Mesendoderm (in vitro differentiated cells): ENCODE results near the gene TIA1.
"Not testable (repeated sequence)": the region's sequence is repeated elsewhere in the genome, so short reads cannot be mapped to it uniquely, and the experiment has no call there.

ENCODE experiments used
- DNase-seq: peaks from one replicate; pipeline ENCODE4 v3.0.0; 2013
- H2AK5ac ChIP-seq: 2 replicates; pipeline ENCODE4 v1.6.1; 2013; ENCODE audit warnings: low read length, inconsistent platforms
- H2BK120ac ChIP-seq: 2 replicates; pipeline ENCODE4 v1.6.1; 2013; ENCODE audit warnings: low read depth, mild to moderate bottlenecking, low read length, moderate library complexity, mixed read lengths
- H2BK15ac ChIP-seq: replicated peaks from 2 replicates; pipeline ENCODE4 v1.6.1; 2013; ENCODE audit warnings: low read depth, mild to moderate bottlenecking, moderate library complexity
- H2BK5ac ChIP-seq: 2 replicates; pipeline ENCODE4 v1.6.1; 2013; ENCODE audit warnings: low read length, inconsistent platforms
- H3K18ac ChIP-seq: 2 replicates; pipeline ENCODE4 v1.6.1; 2013; ENCODE audit warnings: mild to moderate bottlenecking, low read length, mixed read lengths
- H3K23ac ChIP-seq: one replicate; pipeline ENCODE4 v1.6.1; 2013; ENCODE audit warnings: low read length
- H3K27ac ChIP-seq: 2 replicates; pipeline ENCODE4 v1.5.1; 2013; ENCODE audit warnings: low read depth, mild to moderate bottlenecking, inconsistent platforms, low read length, moderate library complexity
- H3K27me3 ChIP-seq: 2 replicates; pipeline ENCODE4 v1.6.1; 2013; ENCODE audit warnings: low read length, control low read depth, mild to moderate bottlenecking, inconsistent platforms; ENCODE audit not compliant: insufficient read depth, poor library complexity
- H3K36me3 ChIP-seq: 2 replicates; pipeline ENCODE4 v1.6.1; 2013; ENCODE audit warnings: low read length, inconsistent platforms; ENCODE audit not compliant: control insufficient read depth, insufficient read depth
- H3K4ac ChIP-seq: one replicate; pipeline ENCODE4 v1.6.1; 2013; ENCODE audit warnings: low read depth, mild to moderate bottlenecking, low read length, moderate library complexity
- H3K4me1 ChIP-seq: 2 replicates; pipeline ENCODE4 v1.6.1; 2013; ENCODE audit warnings: low read depth, low read length, inconsistent platforms; ENCODE audit not compliant: control insufficient read depth
- H3K4me2 ChIP-seq: 2 replicates; pipeline ENCODE4 v1.6.1; 2013; ENCODE audit warnings: low read length
- H3K4me3 ChIP-seq: 2 replicates; pipeline ENCODE4 v1.5.1; 2013; ENCODE audit warnings: mild to moderate bottlenecking, low read length
- H3K56ac ChIP-seq: one replicate; pipeline ENCODE4 v1.6.1; 2013; ENCODE audit warnings: low read length
- H3K79me1 ChIP-seq: 2 replicates; pipeline ENCODE4 v1.6.1; 2013; ENCODE audit warnings: low read length, inconsistent platforms
- H3K79me2 ChIP-seq: 2 replicates; pipeline ENCODE4 v1.6.1; 2013; ENCODE audit warnings: mild to moderate bottlenecking, low read length; ENCODE audit not compliant: control insufficient read depth, insufficient read depth
- H3K9ac ChIP-seq: 2 replicates; pipeline ENCODE4 v1.6.1; 2013; ENCODE audit warnings: low read length, inconsistent platforms
- H4K5ac ChIP-seq: one replicate; pipeline ENCODE4 v1.6.1; 2013; ENCODE audit warnings: low read length
- H4K8ac ChIP-seq: one replicate; pipeline ENCODE4 v1.6.1; 2013; ENCODE audit warnings: low read depth, mild to moderate bottlenecking, control low read depth, low read length, moderate library complexity
- WGBS: extraction: QIAGEN DNeasy Blood & Tissue Kit; methylation state at CpG from one replicate; pipeline ENCODE4 v1.1.7; 2013; ENCODE audit warnings: low lambda C conversion rate, missing lambda C conversion rate; ENCODE audit not compliant: insufficient coverage; ENCODE audit errors: extremely low coverage; 5-methylcytosine and 5-hydroxymethylcytosine counted together

Gene TIA1

GRCh38 chr2:70190418-70191243, 57.8 kb downstream of the TIA1 start, which contains the start of gene C2orf42:
Gene C2orf42, minus strand, starts transcription at chr2:70191019. Its CDS starts 9,034 bp downstream, at chr2:70181985.
- peak within 1 kb of the TSS; percentile 58 for H3K4me2 ChIP-seq
- H3K79me2 ChIP-seq = no peaks in the 10 kb centered on the region
- DNase-seq = peak; percentile 99
- H3K36me3 ChIP-seq = no peaks in the 10 kb centered on the region
- no peaks in the 10 kb centered on the region for H3K4me1 ChIP-seq
- H3K79me1 ChIP-seq = no peaks in the 10 kb centered on the region
- peak within 1 kb of the TSS; percentile 78 for H3K4me3 ChIP-seq
- H3K18ac ChIP-seq = peak within 1 kb of the TSS; percentile 75
- peak within 1 kb of the TSS; percentile 98 for H3K56ac ChIP-seq
- H3K27ac ChIP-seq = peak within 1 kb of the TSS; percentile 93
- peak within 1 kb of the TSS; percentile 87 for H3K9ac ChIP-seq
- peak within 1 kb of the TSS; percentile 89 for H4K8ac ChIP-seq
- no CpG with 5 or more reads among the region's 60 CpGs for WGBS
- H3K4ac ChIP-seq = peak within 1 kb of the TSS; percentile 25
- H2BK15ac ChIP-seq = no peak within 1 kb of the TSS
- H2AK5ac ChIP-seq = no peak within 1 kb of the TSS
- H3K23ac ChIP-seq = peak within 1 kb of the TSS; percentile 48
- peak within 1 kb of the TSS; percentile 88 for H2BK5ac ChIP-seq
- no peak within 1 kb of the TSS for H2BK120ac ChIP-seq
- H3K27me3 ChIP-seq = no peaks in the 10 kb centered on the region
- H4K5ac ChIP-seq = peak within 1 kb of the TSS; percentile 59

GRCh38 chr2:70188460-70188859, 60.0 kb downstream of the TIA1 start:
- no peaks in the 10 kb centered on the region for H3K79me1 ChIP-seq
- no peak overlapping the region for H3K23ac ChIP-seq
- no peak overlapping the region for H2BK15ac ChIP-seq
- H3K56ac ChIP-seq = no peak overlapping the region
- no peak overlapping the region for H3K4me2 ChIP-seq
- H3K27ac ChIP-seq = no peak overlapping the region
- H3K9ac ChIP-seq = no peak overlapping the region
- H2AK5ac ChIP-seq = no peak overlapping the region
- H2BK120ac ChIP-seq = no peak overlapping the region
- no peak overlapping the region for H3K4ac ChIP-seq
- WGBS = no CpG with 5 or more reads among the region's 5 CpGs
- no peak overlapping the region for H2BK5ac ChIP-seq
- H3K36me3 ChIP-seq = no peaks in the 10 kb centered on the region
- H4K5ac ChIP-seq = no peak overlapping the region
- H4K8ac ChIP-seq = no peak overlapping the region
- no peaks in the 10 kb centered on the region for H3K79me2 ChIP-seq
- DNase-seq = no peak
- H3K27me3 ChIP-seq = no peaks in the 10 kb centered on the region
- no peak overlapping the region for H3K4me3 ChIP-seq
- no peak overlapping the region for H3K18ac ChIP-seq
- H3K4me1 ChIP-seq = no peaks in the 10 kb centered on the region

- H3K4me2 ChIP-seq, H3K18ac ChIP-seq: not testable (repeated sequence)
- WGBS = no CpG with 5 or more reads among the region's 9 CpGs
Observed at GRCh38 chr2:70187170-70187569, 61.3 kb downstream of the TIA1 start.

GRCh38 chr2:70182689-70183088, 65.7 kb downstream of the TIA1 start:
- H3K4me2 ChIP-seq = no peak overlapping the region
- no peak overlapping the region for H3K4ac ChIP-seq
- no peak overlapping the region for H3K9ac ChIP-seq
- no peak overlapping the region for H3K27ac ChIP-seq
- no peaks in the 10 kb centered on the region for H3K4me1 ChIP-seq
- WGBS = no CpG with 5 or more reads among the region's 4 CpGs
- no peak overlapping the region for H4K8ac ChIP-seq
- no peak for DNase-seq
- no peaks in the 10 kb centered on the region for H3K27me3 ChIP-seq
- H3K4me3 ChIP-seq = no peak overlapping the region
- no peak overlapping the region for H2AK5ac ChIP-seq
- no peak overlapping the region for H2BK5ac ChIP-seq
- no peak overlapping the region for H2BK120ac ChIP-seq
- H2BK15ac ChIP-seq = no peak overlapping the region
- peaks cover 5% of the 10 kb centered on the region for H3K36me3 ChIP-seq
- H4K5ac ChIP-seq = no peak overlapping the region
- H3K79me2 ChIP-seq = no peaks in the 10 kb centered on the region
- H3K56ac ChIP-seq = no peak overlapping the region
- no peak overlapping the region for H3K18ac ChIP-seq
- H3K79me1 ChIP-seq = no peaks in the 10 kb centered on the region
- H3K23ac ChIP-seq = no peak overlapping the region

More at GRCh38 chr2:70187170-70187569, 61.3 kb downstream of the TIA1 start:
- not testable (repeated sequence) for H3K79me1 ChIP-seq, H3K4me1 ChIP-seq, H2AK5ac ChIP-seq, H3K36me3 ChIP-seq, H3K4ac ChIP-seq, H4K8ac ChIP-seq, H2BK120ac ChIP-seq, H2BK15ac ChIP-seq, H4K5ac ChIP-seq, H3K4me3 ChIP-seq, H3K79me2 ChIP-seq, H3K9ac ChIP-seq, H3K23ac ChIP-seq, H3K27me3 ChIP-seq, H3K27ac ChIP-seq, H3K56ac ChIP-seq, H2BK5ac ChIP-seq
- peak; percentile 12 for DNase-seq

GRCh38 chr2:70181363-70181956, 67.0 kb downstream of the TIA1 start:
- DNase-seq = no peak
- Histone ChIP-seq H4K8ac (no peak overlapping the region), H3K4me3 (no peak overlapping the region), H3K9ac (no peak overlapping the region), H3K79me2 (no peaks in the 10 kb centered on the region), H2BK120ac (no peak overlapping the region), H3K27ac (no peak overlapping the region), H4K5ac (no peak overlapping the region), H3K56ac (no peak overlapping the region), H3K36me3 (peaks cover 5% of the 10 kb centered on the region), H3K4me2 (no peak overlapping the region), H3K4ac (no peak overlapping the region), H2AK5ac (no peak overlapping the region), H2BK15ac (no peak overlapping the region), H3K18ac (no peak overlapping the region), H3K23ac (no peak overlapping the region), H3K27me3 (no peaks in the 10 kb centered on the region), H3K79me1 (no peaks in the 10 kb centered on the region), H3K4me1 (no peaks in the 10 kb centered on the region), H2BK5ac (no peak overlapping the region)
- no CpG with 5 or more reads among the region's 16 CpGs for WGBS
